T-helper 1 cell treated with Interleukin-12 subunit alpha and Interleukin-12 subunit beta and Interleukin-4 antibody, amounts not matched to agents 30 μg/mL and 1 μg/mL, for 36 hours (primary cell): ENCODE measurements around the gene RELL1.

Experiments
- H3K27ac Mint-ChIP-seq: one replicate; pipeline ENCODE4 v1.8.0; 2021; ENCODE audit warnings: mild to moderate bottlenecking, mixed read lengths
- H3K27me3 Mint-ChIP-seq: one replicate; pipeline ENCODE4 v1.8.0; 2021; ENCODE audit warnings: low read depth, mixed read lengths
- H3K36me3 Mint-ChIP-seq: one replicate; pipeline ENCODE4 v1.8.0; 2021; ENCODE audit warnings: low read depth, mixed read lengths
- H3K4me1 Mint-ChIP-seq: one replicate; pipeline ENCODE4 v1.8.0; 2021; ENCODE audit warnings: low read depth, mixed read lengths
- H3K4me3 Mint-ChIP-seq: one replicate; pipeline ENCODE4 v1.8.0; 2021; ENCODE audit warnings: mild to moderate bottlenecking, moderate library complexity, mixed read lengths
- H3K9me3 Mint-ChIP-seq: one replicate; pipeline ENCODE4 v1.8.0; 2021; ENCODE audit warnings: mixed read lengths

Gene RELL1

GRCh38 chr4:37665333-37666320, 20.5 kb downstream of the RELL1 start:
- Mint-ChIP-seq H3K36me3 (peaks cover 20% of the 10 kb centered on the region), H3K27ac (no peak overlapping the region), H3K9me3 (no peaks in the 10 kb centered on the region), H3K27me3 (no peaks in the 10 kb centered on the region), H3K4me1 (peaks cover 57% of the 10 kb centered on the region), H3K4me3 (peak overlapping the region; percentile 7)

GRCh38 chr4:37664696-37665095, 21.5 kb downstream of the RELL1 start:
- Mint-ChIP-seq H3K27ac (no peak overlapping the region), H3K4me1 (peaks cover 59% of the 10 kb centered on the region), H3K4me3 (no peak overlapping the region), H3K27me3 (no peaks in the 10 kb centered on the region), H3K36me3 (peaks cover 23% of the 10 kb centered on the region), H3K9me3 (no peaks in the 10 kb centered on the region)

GRCh38 chr4:37663552-37663951, 22.6 kb downstream of the RELL1 start:
- peaks cover 69% of the 10 kb centered on the region for H3K4me1 Mint-ChIP-seq

DNA sequence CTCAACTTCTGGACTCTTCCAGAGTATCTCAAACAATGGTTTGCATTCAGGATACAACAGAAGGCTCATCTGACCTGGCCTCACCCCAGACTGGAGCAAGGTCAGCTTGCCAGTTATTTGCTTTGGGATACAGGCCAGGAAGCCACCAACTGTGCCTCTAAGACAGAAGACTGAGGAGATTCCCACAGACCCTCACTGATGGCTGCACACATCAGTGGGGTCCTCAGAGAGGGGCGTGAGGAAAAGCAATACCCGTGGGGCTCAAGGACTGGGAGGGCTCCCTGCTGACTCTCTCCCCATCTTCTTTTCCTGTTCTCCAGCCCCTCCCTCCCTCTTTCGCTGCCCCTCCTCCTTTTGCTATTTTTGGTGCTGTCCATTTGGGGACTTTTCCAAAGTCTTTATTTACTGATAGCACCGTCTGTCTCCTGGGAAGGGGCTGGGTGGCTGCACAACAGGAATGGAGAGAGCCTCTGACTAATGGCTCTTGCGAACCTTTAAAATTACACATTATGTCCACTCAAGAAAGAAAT, 23.2 kb downstream of the RELL1 start:
- Mint-ChIP-seq H3K36me3 (peaks cover 36% of the 10 kb centered on the region), H3K27me3 (no peaks in the 10 kb centered on the region), H3K4me3 (no peak overlapping the region), H3K4me1 (peaks cover 74% of the 10 kb centered on the region), H3K27ac (peak overlapping the region; percentile 11), H3K9me3 (peaks cover 6% of the 10 kb centered on the region)

More at GRCh38 chr4:37663552-37663951, 22.6 kb downstream of the RELL1 start:
- no peak overlapping the region for H3K4me3 Mint-ChIP-seq
- H3K27me3 Mint-ChIP-seq, result no peaks in the 10 kb centered on the region
- H3K27ac Mint-ChIP-seq, result no peak overlapping the region
- peaks cover 32% of the 10 kb centered on the region for H3K36me3 Mint-ChIP-seq
- H3K9me3 Mint-ChIP-seq, result peaks cover 4% of the 10 kb centered on the region

- H3K4me3 Mint-ChIP-seq, result no peak overlapping the region
- H3K27me3 Mint-ChIP-seq, result no peaks in the 10 kb centered on the region
- peaks cover 10% of the 10 kb centered on the region for H3K9me3 Mint-ChIP-seq
- H3K4me1 Mint-ChIP-seq, result peaks cover 69% of the 10 kb centered on the region
- H3K27ac Mint-ChIP-seq, result no peak overlapping the region
- H3K36me3 Mint-ChIP-seq, result peaks cover 39% of the 10 kb centered on the region
These were observed 23.9 kb downstream of the RELL1 start for GRCh38 chr4:37662251-37662650.

- Mint-ChIP-seq H3K36me3 (peaks cover 40% of the 10 kb centered on the region), H3K4me3 (no peak overlapping the region), H3K27me3 (no peaks in the 10 kb centered on the region), H3K4me1 (peaks cover 65% of the 10 kb centered on the region), H3K9me3 (peaks cover 13% of the 10 kb centered on the region), H3K27ac (peak overlapping the region; percentile 4)
These were observed 24.4 kb downstream of the RELL1 start for GRCh38 chr4:37661772-37662171.

DNA sequence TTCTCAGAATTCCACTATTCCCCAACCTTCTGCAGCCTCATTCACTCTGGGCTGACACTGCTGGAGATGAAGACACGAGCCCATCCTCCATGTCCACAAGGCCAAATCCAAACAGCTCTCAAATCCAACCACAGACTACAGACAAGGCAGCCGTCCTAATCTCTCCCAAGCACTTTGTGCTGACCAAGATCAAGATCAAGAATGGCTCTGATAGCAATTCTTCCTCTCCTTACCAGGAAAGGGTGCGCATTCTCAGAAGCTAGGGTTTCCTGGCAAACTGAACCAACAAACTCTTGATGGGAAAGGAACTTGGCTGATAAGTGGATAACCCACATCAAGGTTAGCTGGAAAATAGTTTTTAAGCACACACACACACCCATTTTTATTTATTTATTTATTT, 26.5 kb downstream of the RELL1 start:
- Mint-ChIP-seq H3K36me3 (peaks cover 44% of the 10 kb centered on the region), H3K9me3 (peaks cover 25% of the 10 kb centered on the region), H3K27ac (peak overlapping the region; percentile 38), H3K4me1 (peaks cover 46% of the 10 kb centered on the region), H3K27me3 (no peaks in the 10 kb centered on the region), H3K4me3 (no peak overlapping the region)

DNA sequence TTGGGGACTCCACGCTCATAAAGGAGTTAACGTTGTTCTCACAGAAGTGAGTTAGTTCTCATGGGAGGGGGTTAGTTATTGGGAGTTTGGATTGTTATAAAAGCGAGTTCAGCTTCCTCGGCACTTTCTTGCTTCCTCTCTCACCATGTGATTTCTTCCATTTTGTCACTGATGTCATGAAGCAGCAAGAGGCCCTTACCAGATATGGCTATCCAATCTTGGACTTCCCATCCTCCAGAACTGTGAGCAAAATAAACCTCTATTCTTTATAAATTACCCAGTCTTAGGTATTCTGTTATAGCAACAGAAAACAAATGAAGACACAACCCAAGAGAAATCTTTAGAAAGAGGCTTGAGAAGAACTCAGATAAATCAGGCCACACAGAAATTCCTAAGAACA, 29.5 kb downstream of the RELL1 start:
- Mint-ChIP-seq H3K4me1 (peaks cover 41% of the 10 kb centered on the region), H3K27ac (no peak overlapping the region), H3K36me3 (peaks cover 51% of the 10 kb centered on the region)

DNA sequence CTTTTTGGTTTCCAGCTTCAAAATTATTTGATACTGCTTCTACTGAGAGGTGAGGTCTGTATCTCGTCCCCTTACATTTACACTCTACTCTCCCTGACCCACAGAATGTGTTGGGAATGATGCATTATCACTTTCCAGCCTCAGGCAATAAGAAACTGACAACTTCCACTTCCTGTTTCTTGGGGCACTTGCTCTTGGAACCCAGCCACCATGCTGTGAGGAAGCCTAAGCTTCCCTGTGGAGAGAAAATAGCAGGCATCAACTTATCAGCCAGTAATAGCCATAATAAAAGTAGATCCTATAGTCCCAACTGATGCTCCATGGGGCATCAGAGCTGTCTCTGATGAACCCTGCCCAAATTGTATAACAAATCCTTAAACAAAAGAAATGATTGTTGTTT, 32.6 kb downstream of the RELL1 start:
- Mint-ChIP-seq H3K36me3 (peaks cover 52% of the 10 kb centered on the region), H3K4me1 (peaks cover 33% of the 10 kb centered on the region), H3K27me3 (no peaks in the 10 kb centered on the region)

More for the DNA sequence above, 29.5 kb downstream of the RELL1 start:
- Mint-ChIP-seq H3K27me3 (no peaks in the 10 kb centered on the region), H3K4me3 (no peak overlapping the region), H3K9me3 (peaks cover 25% of the 10 kb centered on the region)

DNA sequence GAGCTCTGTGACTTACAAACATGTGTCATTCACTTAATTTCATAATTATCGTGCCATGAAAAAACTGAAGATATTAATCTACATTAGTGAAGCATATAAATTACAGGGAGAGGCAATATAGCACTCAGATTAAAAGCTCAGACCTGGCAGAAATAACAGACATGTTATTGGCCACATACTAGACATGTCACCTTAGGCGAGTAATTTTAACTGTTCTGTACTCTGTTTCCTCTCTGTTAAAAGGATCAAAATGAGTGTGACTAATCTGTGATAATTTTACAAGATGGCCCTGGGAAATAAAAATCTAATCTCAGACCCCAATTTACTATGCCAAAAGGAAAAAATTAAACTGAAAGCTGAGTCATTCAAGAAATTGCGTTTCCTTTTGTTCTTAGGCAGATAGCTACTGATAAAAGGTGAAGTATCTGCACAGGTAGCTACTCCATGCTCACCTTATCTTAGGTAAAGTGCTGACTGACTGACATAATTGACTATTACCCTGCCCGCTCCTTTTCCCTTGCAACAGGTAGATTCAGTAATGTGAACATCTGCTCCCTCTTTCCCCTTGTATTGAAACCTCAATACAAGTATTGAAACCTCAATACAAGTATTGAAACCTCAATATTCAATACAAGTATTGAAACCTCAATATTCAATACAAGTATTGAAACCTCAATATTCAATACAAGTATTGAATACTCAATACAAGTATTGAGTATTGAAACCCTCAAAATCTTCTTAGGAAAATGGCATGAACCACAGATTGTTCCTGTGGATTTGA, 33.2 kb downstream of the RELL1 start:
- Mint-ChIP-seq H3K4me3 (no peak overlapping the region), H3K27me3 (no peaks in the 10 kb centered on the region), H3K9me3 (peaks cover 24% of the 10 kb centered on the region), H3K36me3 (peaks cover 51% of the 10 kb centered on the region), H3K4me1 (peaks cover 33% of the 10 kb centered on the region), H3K27ac (no peak overlapping the region)

More for the DNA sequence above, 32.6 kb downstream of the RELL1 start:
- Mint-ChIP-seq H3K27ac (peak overlapping the region; percentile 73), H3K9me3 (peaks cover 26% of the 10 kb centered on the region), H3K4me3 (no peak overlapping the region)

DNA sequence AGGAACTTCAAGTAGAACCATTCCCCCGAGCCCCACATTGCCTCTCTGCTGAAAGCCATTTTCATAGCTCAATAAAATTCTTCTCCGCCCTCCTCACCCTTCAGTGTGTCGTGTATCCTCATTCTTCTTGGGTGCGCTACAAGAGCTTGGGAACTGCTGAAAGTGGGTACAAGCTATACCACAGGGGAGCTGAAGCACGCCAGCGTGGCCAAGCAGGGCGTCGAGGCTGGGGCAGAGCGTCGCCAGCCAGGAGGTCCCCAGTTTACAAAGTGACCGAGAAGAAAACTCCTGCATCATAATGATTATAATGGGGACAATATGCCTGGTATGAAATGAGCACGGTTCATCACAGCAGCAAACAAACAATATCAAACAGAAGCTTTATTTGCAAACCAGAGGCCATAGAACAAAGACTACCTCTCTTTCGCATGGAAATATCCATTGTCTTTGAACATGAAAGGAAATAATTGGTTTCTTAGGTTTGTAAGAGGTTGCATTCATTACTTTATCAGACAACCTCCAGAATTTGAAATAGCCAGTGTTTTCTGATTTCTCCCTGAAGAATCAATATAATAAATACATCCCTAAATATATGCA, 34.3 kb downstream of the RELL1 start:
- Mint-ChIP-seq H3K27ac (no peak overlapping the region), H3K4me1 (peaks cover 37% of the 10 kb centered on the region), H3K27me3 (no peaks in the 10 kb centered on the region), H3K9me3 (peaks cover 17% of the 10 kb centered on the region), H3K36me3 (peaks cover 50% of the 10 kb centered on the region), H3K4me3 (no peak overlapping the region)

GRCh38 chr4:37650481-37650880, 35.7 kb downstream of the RELL1 start:
- H3K9me3 Mint-ChIP-seq, result peaks cover 5% of the 10 kb centered on the region
- peaks cover 48% of the 10 kb centered on the region for H3K36me3 Mint-ChIP-seq
- H3K27me3 Mint-ChIP-seq, result no peaks in the 10 kb centered on the region
- no peak overlapping the region for H3K4me3 Mint-ChIP-seq
- no peak overlapping the region for H3K27ac Mint-ChIP-seq
- H3K4me1 Mint-ChIP-seq, result peaks cover 36% of the 10 kb centered on the region

DNA sequence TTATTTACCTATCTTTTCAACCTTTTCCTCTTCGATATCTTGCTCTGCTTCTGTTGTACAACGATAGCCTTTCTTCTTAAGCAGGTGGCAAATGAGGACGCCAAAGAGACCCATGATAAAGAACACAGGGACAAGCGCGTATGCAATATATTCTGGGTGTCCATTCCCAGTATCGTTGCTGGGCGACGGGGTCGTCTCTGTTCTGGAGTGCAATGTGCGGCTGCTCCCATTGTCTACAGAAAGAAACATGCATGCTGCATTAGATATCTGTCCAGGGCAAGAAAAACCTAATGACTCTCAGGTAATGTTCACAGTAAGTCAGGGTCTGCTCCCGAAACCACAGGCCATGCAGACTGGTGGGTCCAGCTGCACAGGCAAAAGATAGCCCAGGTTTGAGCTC, 36.9 kb downstream of the RELL1 start:
- no peaks in the 10 kb centered on the region for H3K27me3 Mint-ChIP-seq
- H3K4me3 Mint-ChIP-seq, result no peak overlapping the region
- H3K27ac Mint-ChIP-seq, result no peak overlapping the region
- peaks cover 44% of the 10 kb centered on the region for H3K36me3 Mint-ChIP-seq
- peaks cover 34% of the 10 kb centered on the region for H3K4me1 Mint-ChIP-seq
- H3K9me3 Mint-ChIP-seq, result peaks cover 5% of the 10 kb centered on the region
